GM19438 (cell line): ENCODE data around the gene PAPOLA.

ENCODE experiments used
- ATAC-seq: cut with Tn5 transposase; IDR thresholded peaks from one replicate; pipeline ENCODE4 v1.9.1; 2021; ENCODE audit warnings: low read depth; ENCODE audit not compliant: unreplicated experiment

PAPOLA gene

DNA sequence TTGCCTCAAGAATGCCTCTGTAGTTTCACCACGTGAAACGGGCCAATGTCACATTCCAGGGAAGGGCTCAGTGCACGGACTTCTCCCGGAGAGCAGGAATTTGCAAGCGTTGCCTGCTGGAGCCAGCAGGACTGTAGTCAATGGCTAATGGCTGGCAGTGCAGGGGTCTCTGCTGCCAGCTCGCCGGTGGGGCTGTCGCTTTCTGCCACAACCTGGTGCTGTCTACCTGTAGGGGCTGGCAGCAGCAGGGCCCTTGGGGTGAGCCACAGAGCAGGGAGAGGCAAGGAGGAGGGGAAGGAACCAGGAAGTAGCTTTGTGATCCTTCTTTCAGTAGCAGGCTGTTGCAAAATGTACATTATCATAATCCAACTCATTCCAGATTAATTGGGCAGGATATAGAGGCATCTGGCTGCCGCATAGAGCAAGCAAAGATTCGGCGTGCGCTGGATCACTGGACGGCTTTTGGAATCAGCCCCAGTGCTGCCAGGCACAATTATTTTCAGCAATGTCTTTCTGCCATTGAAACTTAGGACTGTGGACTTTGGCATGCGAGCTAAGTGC is 114.1 kb downstream of the PAPOLA start:
- no peak for ATAC-seq
